HG03469 (cell line): Measurements from ENCODE around the gene ANGPT4.
"Not testable (repeated sequence)": the region's sequence is repeated elsewhere in the genome, so short reads cannot be mapped to it uniquely, and the experiment has no call there.

Experiments
- ATAC-seq: cut with Tn5 transposase; IDR thresholded peaks from one replicate; pipeline ENCODE4 v1.9.1; 2021; ENCODE audit warnings: mild to moderate bottlenecking, moderate library complexity, moderate number of reproducible peaks; ENCODE audit not compliant: unreplicated experiment

The ANGPT4 gene

DNA sequence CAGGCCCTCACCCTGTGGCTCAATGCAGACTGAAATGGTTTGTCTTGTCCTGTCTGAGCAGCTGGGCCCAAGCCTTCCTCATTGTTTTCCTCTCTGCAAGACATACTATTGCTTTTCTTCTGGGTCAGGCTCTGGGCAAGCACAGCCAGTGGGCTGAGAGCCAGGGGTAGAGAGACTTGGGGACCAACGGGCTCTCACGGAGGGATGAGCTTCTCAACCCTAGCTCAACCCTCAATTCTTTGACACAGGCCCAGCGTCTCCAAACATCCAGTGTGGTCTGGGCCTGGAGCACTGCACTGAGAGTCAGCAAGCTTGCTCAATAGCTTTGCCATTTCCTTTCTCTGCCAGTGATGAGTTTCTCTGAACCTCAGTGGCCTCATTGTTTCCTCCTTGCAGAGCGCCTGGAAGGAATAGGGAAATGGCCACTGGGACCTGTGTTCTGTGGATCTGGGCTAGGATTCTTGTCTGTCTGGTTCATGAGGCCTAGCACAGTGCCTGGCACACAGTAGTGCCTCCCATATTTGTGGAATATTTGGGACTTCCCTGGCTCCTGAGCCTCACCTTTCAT, 9.3 kb downstream of the ANGPT4 start:
- no peak for ATAC-seq

DNA sequence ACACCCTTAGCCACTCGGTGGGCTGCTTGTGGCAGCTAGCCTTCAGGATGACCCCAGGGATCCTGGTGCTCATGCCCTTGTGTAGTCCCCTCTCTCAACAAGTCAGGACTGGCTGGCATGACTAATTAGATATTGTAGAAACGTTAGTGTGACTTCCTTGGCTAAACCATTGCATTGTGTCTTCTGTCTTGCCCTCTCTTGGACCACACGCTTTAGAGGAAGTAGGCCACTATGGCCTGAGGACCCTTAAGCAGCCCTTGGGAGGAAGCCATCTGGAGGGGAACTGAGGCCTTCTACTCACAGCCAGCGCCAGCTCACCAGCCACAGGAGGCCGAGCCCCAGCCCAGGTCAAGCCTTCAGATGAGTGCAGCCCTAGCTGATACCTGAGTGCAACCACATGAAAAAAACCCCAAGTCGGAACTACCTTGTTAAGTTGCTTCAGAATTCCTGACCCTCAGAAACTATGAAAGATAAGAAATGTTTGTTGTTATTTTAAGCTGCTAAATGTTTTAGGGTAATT, 10.1 kb downstream of the ANGPT4 start:
- ATAC-seq, result no peak

DNA sequence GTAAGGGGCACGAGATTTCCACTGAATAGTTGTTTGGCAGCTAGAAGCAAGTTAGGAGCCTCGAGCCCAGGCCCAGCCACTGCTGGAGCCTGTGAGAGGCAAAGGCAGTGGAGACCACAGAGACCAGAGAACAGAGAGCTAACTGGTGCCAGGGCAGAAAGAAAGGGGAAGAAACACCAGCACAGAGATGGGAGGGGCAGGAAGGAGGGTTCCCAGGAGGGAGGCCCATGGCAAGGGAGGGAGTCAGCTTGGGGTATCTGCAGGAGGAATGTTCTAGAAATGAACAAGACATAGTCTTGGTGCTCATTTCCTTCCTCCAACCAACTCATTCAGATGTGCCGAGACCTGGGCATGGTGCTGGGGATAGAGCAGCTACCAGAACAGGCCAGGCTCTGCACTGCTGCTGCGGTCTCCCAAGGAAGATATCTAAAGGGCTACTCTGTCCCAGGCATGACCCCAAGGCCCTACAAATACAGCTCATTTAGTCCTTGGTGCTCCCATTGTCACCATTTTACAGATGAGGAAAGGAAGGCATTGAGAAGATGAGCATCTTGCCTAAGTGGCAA, 10.7 kb downstream of the ANGPT4 start:
- ATAC-seq, result no peak

DNA sequence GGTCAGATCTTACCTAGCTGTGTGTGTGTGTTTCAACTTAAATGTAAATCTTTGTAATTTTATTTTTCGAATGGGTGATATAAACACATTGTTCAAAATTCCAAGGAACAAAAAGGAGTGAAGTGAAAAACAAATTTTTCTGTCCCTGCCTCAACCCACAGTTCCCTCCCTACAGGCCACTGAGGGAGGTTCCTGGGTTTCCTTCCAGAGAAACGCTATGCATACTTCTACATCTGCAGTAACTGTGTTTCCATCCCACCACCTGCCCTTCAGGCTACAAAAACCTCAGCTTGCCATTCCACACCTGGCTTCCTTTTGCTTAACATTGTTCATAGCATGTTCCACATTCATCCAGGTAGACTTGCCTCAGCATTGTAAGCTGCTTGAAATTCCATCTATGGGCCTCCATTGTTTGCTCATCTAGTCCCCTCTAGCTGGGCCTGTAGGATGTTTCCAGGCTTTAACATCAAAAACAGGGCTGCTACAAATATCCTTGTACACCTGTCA, 12.0 kb downstream of the ANGPT4 start:
- ATAC-seq, result no peak

DNA sequence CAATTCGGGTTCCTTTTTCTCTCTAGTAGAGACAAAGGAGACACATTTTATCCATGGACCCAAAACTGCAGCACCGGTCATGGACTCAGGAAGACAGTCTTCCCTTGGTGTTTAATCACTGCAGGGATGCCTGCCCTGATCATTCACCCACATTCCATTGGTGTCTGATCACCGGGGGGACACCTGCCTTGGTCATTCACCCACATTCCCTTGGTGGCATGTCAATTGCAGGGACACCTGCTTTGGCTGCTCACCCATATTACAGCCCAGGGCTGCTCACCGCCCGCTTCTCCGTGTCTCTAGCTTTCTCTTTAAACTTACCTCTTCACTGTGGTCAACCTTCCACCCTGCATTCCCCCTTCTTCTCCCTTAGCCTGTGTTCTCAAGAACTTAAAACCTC, 18.7 kb downstream of the ANGPT4 start:
- not testable (repeated sequence) for ATAC-seq

DNA sequence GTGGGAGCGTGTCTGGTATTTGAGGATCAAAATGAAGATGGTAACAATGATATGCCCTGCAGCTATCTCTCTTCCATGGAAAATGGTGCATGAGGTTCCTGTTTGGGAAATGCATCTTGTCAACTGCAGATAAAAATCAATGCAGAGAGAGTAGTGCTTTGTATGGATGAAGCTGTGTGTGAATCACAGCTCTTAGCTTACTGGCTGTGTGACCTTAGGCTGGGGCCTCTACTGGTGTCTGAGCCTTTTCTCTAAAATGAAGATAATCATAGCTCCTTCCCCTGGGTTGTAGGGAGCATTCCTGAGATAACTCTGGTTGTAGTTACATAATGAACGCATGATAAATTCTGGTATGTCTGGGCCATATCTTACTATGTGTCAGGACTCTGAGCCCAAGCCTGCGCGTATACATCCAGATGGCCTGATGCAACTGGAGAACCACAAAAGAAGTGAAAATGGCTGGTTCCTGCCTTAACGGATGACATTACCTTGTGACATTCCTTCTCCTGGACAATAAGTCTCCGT, 19.6 kb downstream of the ANGPT4 start:
- no peak for ATAC-seq

DNA sequence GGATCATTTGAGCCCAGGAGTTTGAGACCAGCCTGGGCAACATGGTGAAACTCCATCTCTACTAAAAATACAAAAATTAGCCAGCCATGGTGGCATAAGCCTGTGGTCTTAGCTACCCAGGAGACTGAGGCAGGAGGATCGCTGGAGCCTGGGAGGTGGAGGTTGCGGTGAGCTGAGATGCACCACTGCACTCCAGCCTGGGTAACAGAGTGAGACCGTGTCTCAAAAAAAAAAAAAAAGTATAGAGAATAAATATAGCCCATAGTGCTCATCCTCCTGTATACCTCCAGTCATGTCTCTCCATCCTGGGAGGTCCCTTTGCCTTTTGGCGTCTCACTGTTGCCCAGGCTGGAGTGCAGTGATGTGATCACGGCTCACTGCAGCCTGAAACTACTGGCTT, 23.8 kb downstream of the ANGPT4 start:
- not testable (repeated sequence) for ATAC-seq

DNA sequence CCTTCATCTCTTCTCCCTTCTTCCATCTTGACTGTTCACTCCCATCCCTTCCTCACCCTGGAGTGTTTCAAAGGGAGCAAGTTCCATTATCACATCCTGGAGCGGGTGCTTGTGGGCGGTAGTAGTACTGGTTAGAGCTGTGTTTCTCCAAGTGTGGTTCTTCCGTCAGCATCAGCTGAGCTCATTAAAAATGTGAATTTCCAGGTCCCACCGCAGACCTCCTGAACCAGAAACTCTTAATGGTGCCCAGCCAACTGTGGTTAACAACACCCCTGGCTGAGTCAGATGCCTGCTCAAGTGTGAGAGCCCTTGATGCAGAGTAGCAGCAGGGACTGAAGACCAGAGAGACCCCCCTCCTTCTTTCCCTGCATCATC, 24.4 kb downstream of the ANGPT4 start:
- ATAC-seq, result no peak

DNA sequence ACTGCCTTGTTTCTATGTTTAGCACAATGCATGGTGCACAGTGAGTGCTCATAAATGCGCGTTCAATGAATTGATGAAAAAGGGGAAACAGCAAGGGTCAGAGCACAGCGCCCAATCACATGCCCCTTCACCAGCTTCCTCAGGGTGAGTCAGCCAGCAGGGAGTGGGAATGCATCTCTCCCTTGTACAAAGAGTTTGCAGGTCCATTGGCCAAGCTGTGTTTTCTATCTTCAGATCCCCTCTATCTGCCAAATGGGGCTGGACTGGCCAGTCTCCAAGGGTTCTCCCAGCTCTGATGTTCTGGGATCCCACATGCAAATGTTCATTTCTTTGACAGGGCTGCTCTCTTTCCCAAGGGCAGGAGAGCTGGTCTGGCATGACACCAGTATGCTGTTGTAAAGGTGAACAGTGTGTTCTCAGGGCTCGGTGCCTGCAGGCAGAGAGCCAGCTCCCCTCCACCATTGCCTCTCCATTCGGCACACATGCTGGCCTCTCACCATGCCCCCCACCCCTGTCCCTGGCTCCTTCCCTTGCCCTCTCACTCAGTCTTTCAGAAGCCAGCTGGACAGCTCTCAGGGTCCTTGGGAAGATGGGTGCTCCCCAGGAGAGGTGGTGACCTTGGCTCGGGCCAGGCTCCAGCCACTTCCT, 25.0 kb downstream of the ANGPT4 start:
- ATAC-seq, result no peak

DNA sequence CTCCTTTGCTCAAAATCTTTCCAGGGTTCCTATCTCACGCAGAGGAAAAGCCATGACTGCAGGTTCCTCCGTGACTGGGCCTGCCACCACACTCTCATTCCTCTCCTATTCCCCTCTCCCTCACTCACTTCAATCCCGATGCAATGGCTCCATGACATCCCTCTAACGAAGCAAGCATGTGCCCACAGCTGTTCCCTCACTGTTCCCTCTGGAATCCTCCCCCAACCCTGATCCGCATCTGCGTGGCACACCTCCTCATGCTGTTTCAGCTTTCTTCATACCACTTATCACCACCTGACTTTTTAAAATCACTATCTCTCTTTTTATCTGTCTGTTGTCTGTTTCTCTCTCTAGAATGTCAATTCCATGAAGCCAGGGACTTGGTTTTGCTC, 25.5 kb downstream of the ANGPT4 start:
- ATAC-seq, result no peak

DNA sequence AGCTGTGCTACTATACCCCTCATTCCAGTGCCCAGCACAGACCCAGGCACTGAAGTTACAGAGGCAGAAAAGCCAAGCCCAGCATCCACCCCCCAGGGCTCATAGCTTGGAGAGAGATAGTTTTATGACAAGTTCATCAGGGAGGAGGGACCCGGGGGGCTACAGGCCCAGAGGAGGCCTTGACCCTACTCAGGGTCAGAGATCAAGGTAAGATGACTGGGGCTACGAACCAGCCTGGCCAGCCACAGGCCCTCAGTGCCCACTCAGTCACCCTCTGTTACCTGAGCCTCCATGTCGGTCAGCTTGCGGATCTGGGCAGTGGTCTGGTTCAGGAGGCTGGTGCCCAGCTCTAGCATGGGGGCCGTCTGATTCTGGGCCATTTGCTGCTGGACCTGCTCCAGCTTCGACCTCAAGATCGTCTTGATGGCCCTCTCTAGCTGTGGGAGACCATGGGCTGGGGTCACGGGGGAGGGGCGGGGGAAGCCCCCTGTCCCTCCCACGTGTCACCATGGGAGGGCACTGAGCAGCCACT, 26.1 kb downstream of the ANGPT4 start:
- no peak for ATAC-seq

DNA sequence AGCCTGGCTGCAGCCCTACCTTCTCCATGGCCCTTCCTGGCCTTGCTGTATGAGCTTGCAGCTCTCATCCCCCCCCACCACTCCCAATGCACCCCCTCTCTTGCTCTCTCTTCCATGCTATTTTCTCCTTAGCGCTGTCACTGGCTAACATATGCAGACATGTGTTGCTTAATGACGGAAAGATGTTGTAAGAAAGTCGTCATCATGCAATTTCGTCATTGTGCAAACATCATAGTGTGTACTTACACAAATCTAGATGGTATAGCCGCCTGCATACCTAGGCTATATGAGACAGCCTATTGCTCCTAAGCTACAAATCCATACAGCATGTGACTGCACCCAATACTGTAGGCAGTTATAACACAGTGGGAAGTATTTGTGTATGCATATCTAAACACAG, 27.0 kb downstream of the ANGPT4 start:
- no peak for ATAC-seq

DNA sequence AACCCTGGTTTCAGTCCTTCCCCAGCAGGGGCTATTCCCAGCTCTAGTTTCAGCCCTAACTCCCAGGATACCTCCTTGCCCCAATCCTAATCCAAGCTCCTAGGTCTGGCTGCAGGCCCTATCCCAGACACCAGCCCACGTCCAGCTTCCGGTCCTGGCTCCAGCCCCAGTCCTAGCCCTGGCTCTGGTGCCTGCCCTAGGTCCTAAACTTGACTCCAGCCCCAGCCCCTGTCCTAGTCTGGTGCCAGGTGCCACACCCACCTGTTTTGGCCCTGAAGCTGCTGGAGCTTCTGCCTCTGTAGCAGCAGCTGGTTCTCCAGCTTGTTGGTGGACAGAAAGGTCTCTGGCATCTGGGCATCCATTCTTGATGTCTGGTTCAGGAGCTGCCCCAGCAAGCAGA, 28.1 kb downstream of the ANGPT4 start:
- ATAC-seq, result no peak

DNA sequence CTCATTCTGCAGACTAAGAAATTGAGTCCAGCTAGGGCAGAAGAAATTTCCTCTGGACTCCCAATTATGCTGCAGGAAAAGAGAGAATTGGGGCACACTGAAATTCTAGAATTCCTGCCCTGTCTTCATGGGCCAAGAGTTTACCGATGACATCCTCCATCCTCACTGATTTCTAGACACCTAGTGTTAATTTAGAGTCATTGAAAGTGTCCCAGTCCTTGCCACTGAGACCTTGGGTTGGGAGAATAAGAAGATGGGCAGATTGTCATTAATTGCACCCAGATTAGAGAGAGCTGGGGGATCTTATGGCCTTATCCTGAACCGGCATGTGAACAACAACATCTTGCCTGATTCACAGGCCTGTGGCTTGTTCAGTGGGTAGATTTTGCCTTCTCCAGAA, 29.0 kb downstream of the ANGPT4 start:
- no peak for ATAC-seq

DNA sequence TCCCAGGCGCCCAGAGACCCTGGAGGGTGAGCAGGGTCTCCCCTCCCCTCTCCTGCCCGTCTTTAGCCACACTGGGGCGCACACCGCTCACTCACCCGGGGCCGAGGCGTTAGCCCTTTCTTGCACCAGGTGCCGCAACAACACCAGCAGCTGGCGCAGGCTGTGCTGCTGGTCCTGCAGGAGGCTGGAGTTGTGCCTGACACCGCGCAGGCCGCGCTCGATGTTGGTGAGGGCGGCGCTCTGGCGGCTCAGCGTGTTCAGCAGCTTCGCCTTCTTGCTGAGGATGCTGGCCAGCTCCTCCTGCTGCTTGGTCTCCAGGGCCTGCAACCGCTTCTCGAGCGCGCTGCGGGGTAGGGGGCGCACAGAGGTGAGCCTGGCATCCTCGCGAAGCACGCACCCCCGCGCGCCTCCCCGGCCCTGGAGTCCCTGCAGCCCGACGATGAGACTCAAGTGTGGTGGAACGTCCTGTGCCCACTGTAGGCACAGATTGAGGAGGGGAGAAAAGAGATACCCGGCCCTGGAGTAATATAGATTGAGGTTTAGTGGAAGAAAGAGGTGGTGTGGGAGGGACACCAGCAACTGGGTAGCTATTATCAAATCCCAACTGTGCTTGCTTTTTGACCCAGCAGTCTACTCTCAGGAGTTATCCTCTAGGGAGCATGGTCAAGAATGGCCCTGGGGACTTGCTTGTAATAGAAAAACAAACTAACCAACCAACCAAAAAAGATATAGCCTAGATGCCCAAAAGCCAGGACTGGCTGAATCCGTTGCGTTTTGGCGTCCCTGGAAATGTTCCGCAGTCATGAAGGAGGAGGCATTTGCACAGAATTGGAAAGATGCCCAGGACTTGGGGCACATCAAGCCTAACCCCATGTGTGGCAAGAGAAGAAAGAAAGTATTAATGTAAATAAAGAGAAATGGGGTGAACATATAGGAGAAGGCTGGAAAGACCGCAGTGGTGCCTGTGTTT, 30.9 kb downstream of the ANGPT4 start:
- no peak for ATAC-seq

DNA sequence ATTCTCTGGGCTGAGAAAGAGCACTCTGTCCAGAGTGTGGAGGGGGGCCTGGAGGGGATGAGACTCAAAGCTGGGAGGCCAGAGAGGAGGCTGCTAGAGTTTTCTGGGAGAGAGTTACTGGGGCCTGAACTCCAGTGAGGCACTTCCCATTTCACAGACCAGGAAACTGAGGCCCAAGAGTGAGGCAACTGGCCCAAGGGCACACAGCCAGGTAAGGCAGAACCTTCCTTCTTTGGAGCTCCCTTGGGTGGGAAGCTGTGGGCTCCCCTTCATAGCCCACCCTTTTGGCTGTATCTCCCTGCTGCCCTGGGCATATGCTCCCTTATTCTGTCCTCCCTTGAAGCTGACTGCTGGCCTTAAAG, 34.4 kb downstream of the ANGPT4 start:
- ATAC-seq, result no peak

DNA sequence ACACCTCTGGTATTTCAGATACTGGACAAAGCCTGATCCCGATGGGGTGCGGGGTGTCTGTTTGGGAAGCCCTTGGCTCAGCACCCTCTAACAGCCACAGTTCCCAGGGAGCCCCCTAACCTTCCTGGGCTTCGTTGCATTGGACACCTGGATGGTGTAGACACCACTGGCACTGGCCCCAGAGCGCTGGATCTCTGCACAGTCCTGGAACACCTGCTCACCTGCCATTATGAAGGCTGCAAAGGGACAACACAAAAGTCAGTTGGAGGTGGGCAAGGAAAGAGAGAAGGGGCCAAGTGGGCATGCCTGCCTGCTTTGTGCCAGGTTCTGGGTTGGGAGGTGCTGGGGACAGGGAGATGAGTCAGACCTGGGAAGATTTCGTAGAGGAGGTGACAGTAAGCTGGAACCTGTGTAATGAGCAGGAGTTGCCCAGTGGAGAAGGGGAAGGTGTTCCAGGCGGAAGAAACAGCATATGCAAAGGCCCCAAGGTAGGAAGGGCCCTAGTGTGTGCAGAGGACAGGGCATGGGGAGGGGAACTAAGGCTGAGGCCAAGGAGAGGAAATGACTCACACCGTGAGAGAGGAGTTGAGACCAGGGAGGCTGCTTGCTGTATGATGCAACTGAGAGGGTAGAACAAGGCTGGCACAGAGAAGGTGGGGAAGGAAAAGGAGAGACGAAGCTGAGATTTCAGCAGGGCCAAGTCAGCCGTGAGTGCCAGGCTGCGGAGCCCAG, 34.9 kb downstream of the ANGPT4 start:
- no peak for ATAC-seq

DNA sequence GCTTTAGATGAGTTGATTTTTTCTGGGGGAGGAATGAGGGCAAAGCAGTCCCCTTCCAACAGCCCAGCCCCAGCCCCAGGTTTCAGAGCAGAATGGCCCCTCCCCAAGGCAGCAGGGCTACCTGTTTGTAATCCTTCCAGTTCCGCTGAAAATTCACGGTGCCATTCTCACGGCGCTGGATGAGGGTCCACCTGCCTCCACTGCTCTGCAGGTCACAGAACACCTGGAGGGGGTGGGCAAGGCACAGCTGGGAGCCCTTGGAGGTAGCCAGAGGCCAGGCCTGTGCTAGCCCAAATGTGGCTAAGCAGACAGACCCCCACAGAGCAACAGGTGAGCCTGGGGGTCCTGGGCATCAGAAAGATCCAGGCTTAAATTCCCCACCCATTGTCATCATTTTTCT, 36.5 kb downstream of the ANGPT4 start:
- no peak for ATAC-seq

DNA sequence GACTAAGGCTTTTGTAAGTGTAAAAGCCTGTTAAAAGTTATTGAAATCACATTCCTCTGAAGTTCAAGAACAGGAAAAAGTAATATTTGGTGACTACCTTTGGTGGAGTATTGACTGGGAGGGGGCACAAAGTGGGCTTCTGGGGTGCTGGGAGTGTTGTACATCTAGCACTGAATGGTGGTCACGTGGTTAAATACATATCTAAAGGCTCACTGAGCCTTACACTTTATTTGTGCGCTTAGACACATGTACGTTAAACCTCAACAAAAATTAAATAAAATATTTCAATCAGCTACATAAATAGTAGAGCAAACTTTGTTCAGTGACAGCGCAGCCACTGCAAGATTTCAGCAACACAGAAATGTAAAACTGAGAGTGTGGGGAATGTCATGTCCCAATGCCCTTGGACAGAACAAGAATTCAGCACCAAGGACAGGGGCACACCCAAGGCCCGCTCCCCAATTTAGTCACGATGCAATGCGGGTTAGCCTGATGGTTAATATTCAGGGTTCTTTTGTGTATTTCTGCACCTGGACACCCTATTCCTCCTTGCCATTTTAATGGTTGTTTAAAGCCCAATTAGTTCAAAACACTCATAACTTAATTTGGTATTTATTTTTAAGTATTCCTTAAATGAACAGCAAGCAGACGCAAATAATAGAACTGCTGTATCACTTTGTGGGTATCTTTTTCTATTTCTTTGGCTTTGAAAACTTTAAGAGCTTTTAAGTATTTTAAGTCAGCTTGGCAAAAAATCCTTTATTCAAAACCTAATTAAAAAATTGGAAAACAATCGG, 37.4 kb downstream of the ANGPT4 start:
- no peak for ATAC-seq
